Heart right ventricle (tissue), 16 donors: ENCODE data around the gene CC2D1A. TPM values are rescaled to one million over a fixed set of nuclear protein-coding genes. Genes with fewer than 3 reads are reported as not detected.

Source experiments
- ATAC-seq, 8 donors: fragments of 200-7000 bp; cut with Tn5 transposase; one replicate each; pipeline ENCODE4 v1.9.1; 2020; ENCODE audit warnings: mild to moderate bottlenecking in 8 of 8, moderate library complexity in 8 of 8, moderate number of reproducible peaks in 1 of 8
- DNase-seq, 2 donors: peaks; one replicate each; pipeline ENCODE4 v3.0.0-alpha.2; 2020
- H3K27ac ChIP-seq, 10 donors: fragments of 200-600 bp; sonication (generic) in 2 of 10; one replicate each; pipeline versions ENCODE4 v1.5.0 to v1.8.0; 2020 to 2022; ENCODE audit warnings: mild to moderate bottlenecking in 3 of 10
- H3K27me3 ChIP-seq, 7 donors: fragments of 200-600 bp; one replicate each; pipeline ENCODE4 v1.8.0; 2021 to 2022; ENCODE audit warnings: mild to moderate bottlenecking in 2 of 7
- H3K36me3 ChIP-seq, 9 donors: fragments of 200-600 bp; sonication (generic) in 1 of 9; one replicate each; pipeline versions ENCODE4 v1.5.0 to v1.8.0; 2020 to 2022; ENCODE audit warnings: mild to moderate bottlenecking in 2 of 9
- H3K4me1 ChIP-seq, 9 donors: fragments of 200-600 bp; sonication (generic) in 1 of 9; one replicate each; pipeline versions ENCODE4 v1.5.0 to v1.8.0; 2020 to 2022; ENCODE audit warnings: mild to moderate bottlenecking in 4 of 9
- H3K4me3 ChIP-seq, 10 donors: fragments of 200-600 bp; sonication (generic) in 2 of 10; one replicate each; pipeline versions ENCODE4 v1.5.0 to v1.8.0; 2020 to 2022; ENCODE audit warnings: mild to moderate bottlenecking in 7 of 10, moderate library complexity in 2 of 10
- H3K9me3 ChIP-seq, 11 donors: fragments of 200-600 bp in 10 of 11; sonication (generic) in 2 of 11; one replicate each; pipeline versions ENCODE4 v1.5.0 to v1.8.0; 2013 to 2022; ENCODE audit warnings: mild to moderate bottlenecking in 2 of 11, control low read depth in 1 of 11, moderate library complexity in 1 of 11
- WGBS, 2 donors: extraction: QIAGEN DNeasy Blood & Tissue Kit; methylation state at CpG; one replicate each; pipeline ENCODE4 v1.1.7; 2013; ENCODE audit warnings: inconsistent platforms in 1 of 2; 5-methylcytosine and 5-hydroxymethylcytosine counted together
- intact Hi-C, 10 donors: fragments of 100-400 bp; cut with DNase I; formaldehyde crosslinking; loops; one replicate each; pipeline versions ENCODE4 v1.11.1 to v1.14.2; 2022
- microRNA-seq, 2 donors: library from miRNA; unstranded; fragments of <30 nt; microRNA quantifications; one replicate each; pipeline ENCODE4 v1.2.0, GENCODE V29; 2021
- polyA plus RNA-seq, 2 donors: library from polyadenylated mRNA; stranded (reverse); fragments of 200-250 nt; gene quantifications; one replicate each; pipeline ENCODE4 v1.2.3, GENCODE V29; 2013
- total RNA-seq, 10 donors: library from RNA; stranded (reverse); fragmentation: NEBNext Ultra II Directional in 3 of 10; extraction: Animal tissue kit (Norgen Biotek cat#: 25700) in 3 of 10; gene quantifications; one replicate each; pipeline versions ENCODE4 v1.2.1 to v1.2.4, GENCODE V29; 2021 to 2023
- TF ChIP-seq, protein P1 (sequence below), 9 donors: fragments of 200-600 bp; sonication (generic) in 2 of 9; IDR thresholded peaks; one replicate each; pipeline versions ENCODE4 v1.5.0 to v1.8.0; 2021 to 2022; ENCODE audit warnings: antibody characterized with exemption in 9 of 9, mild to moderate bottlenecking in 5 of 9, moderate library complexity in 1 of 9
- donor health status: Arrhythmogenic right ventricular cardiomyopathy.
- donor health status: ischemic (EF 13 %, LVEDD 7.1; RV severe dilation, severe dysfunction).
- donor health status: healthy with polysubstance abuse.
- donor health status: DM: no; HTN: yes; CAD: no.
- donor health status: DM: no; HTN: no; CAD: no.
- donor health status: ischemic (EF 25% LVEDD 6.9; RV normal size, moderate dysfunction).
- donor health status: ischemic (EF 25% LVEDD 5.7; RV mildly dilated, moderate dysfunction).
- donor health status: healthy.
- donor health status: DM: yes; HTN: yes; CAD: no.
- donor health status: Ischemic cardiomyopathy.
- donor health status: ischemic (EF 35%, LVEDD 5.7; RV mildly dilated, moderate dysfunction).
- donor health status: nonischemic (EF 11% LVEDD 7.7; RV severe dilation, severe dysfunction).
- donor health status: DM: yes; HTN: yes; CAD: no.
- donor health status: PGD.
- donor health status: ischemic (EF 29% LVEDD 5.4; RV normal size, mild dysfunction).
- donor health status: nonischemic (EF 23%, LVEDD 6.1; RV moderate dilation, normal function).

The CC2D1A gene
- total and polyA plus RNA-seq, 12 donors, result 13.2 to 49.8 (median 19.0) TPM

DNA sequence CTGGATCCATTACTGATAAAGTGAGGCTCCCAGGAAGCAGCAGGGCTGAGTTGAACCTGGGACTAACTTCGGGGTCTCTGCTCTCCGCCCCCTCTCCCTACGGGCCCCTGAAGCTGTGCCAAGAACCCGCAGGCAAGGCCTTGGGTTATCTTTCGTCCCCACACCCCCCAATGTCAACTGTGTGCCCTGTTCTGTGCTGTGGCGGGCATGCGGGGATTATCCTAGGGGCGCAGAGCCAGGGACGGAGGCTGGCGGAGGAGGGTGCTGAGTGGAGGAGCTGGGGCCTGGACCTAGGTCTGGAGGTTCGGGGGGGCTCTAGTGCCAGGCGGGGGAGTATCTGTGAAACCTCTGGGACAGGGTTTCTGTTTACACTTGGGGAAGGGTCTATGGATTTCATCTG lies 73.7 kb downstream of the CC2D1A start:
- ATAC-seq (no peak), DNase-seq (no peak)
- peaks cover 6 to 48% (median 27%) of the 10 kb centered on the region in 9 donors for H3K4me1 ChIP-seq
- 76 to 78% methylated on average over 12 of the region's 12 CpGs for WGBS, 2 donors
- H3K4me3 ChIP-seq, result peak overlapping the region in 5 of 10 donors; percentile 56 to 67 (median 58)
- H3K36me3 ChIP-seq, result peaks cover 0 to 45% (median 0%) of the 10 kb centered on the region in 9 donors
- intact Hi-C loops, result no loop called here
- TF ChIP-seq, protein P1, sequence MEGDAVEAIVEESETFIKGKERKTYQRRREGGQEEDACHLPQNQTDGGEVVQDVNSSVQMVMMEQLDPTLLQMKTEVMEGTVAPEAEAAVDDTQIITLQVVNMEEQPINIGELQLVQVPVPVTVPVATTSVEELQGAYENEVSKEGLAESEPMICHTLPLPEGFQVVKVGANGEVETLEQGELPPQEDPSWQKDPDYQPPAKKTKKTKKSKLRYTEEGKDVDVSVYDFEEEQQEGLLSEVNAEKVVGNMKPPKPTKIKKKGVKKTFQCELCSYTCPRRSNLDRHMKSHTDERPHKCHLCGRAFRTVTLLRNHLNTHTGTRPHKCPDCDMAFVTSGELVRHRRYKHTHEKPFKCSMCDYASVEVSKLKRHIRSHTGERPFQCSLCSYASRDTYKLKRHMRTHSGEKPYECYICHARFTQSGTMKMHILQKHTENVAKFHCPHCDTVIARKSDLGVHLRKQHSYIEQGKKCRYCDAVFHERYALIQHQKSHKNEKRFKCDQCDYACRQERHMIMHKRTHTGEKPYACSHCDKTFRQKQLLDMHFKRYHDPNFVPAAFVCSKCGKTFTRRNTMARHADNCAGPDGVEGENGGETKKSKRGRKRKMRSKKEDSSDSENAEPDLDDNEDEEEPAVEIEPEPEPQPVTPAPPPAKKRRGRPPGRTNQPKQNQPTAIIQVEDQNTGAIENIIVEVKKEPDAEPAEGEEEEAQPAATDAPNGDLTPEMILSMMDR (IDR thresholded peaks at IDR 0.05), result no peak
- peak overlapping the region in 6 of 10 donors; percentile 77 to 89 (median 86) for H3K27ac ChIP-seq
- H3K9me3 ChIP-seq, result no peaks in the 10 kb centered on the region
- no peaks in the 10 kb centered on the region for H3K27me3 ChIP-seq

GRCh38 chr19:13980340-13980739 lies 74.3 kb downstream of the CC2D1A start:
- Histone ChIP-seq H3K27me3 (no peaks in the 10 kb centered on the region), H3K27ac (no peak overlapping the region), H3K9me3 (no peaks in the 10 kb centered on the region), H3K36me3 (peaks cover 0 to 39% (median 0%) of the 10 kb centered on the region in 9 donors), H3K4me1 (peaks cover 6 to 48% (median 31%) of the 10 kb centered on the region in 9 donors), H3K4me3 (no peak overlapping the region)
- TF ChIP-seq, protein P1 (IDR thresholded peaks at IDR 0.05), result no peak
- WGBS, 2 donors, result 92 to 95% methylated on average over 15 of the region's 15 CpGs
- DNase-seq, result no peak
- ATAC-seq, result no peak
- intact Hi-C loops, result no loop called here

Small RNA genes lying within 50 kb of the gene (microRNA-seq; reads per million reads assigned to microRNA genes)
- 520 to 568 reads per million in 2 donors for gene MIR181C
- 530 to 556 reads per million in 2 donors for gene MIR181D

Other genes with a start within 250 kb of the CC2D1A start
- 10 to 100 TPM in 9 of 10 donors, 1 to 10 TPM in 1; 9.9 to 18.7 (median 13.0) TPM for gene MRI1, start 141.7 kb upstream of the CC2D1A start, total RNA-seq
- gene MRI1, start 141.7 kb upstream of the CC2D1A start, polyA plus RNA-seq, result 10 to 100 TPM; 12.5 to 17.0 TPM
- gene C19orf53, start 131.7 kb upstream of the CC2D1A start, total RNA-seq, result 100 to 1,000 TPM in 2 of 10 donors, 10 to 100 TPM in 8; 80.5 to 101 (median 90.3) TPM
- gene C19orf53, start 131.7 kb upstream of the CC2D1A start, polyA plus RNA-seq, result 100 to 1,000 TPM; 231 to 389 TPM
- gene ZSWIM4, start 110.8 kb upstream of the CC2D1A start, total RNA-seq, result 1 to 10 TPM; 2.1 to 7.1 (median 3.0) TPM
- 1 to 10 TPM; 1.2 to 1.5 TPM for gene ZSWIM4, start 110.8 kb upstream of the CC2D1A start, polyA plus RNA-seq
- 1 to 10 TPM in 3 of 10 donors, under 1 TPM in 3, not detected in 4; 0.37 to 1.5 (median 0.98) TPM for gene NANOS3, start 29.1 kb upstream of the CC2D1A start, total RNA-seq
- gene NANOS3, start 29.1 kb upstream of the CC2D1A start, polyA plus RNA-seq, result 1 to 10 TPM in 1 of 2 donors, under 1 TPM in 1; 0.41 to 2.9 TPM
- gene BRME1, start 84 bp upstream of the CC2D1A start, total RNA-seq, result under 1 TPM in 8 of 10 donors, not detected in 2; 0.19 to 0.88 (median 0.63) TPM
- gene BRME1, start 84 bp upstream of the CC2D1A start, polyA plus RNA-seq, result 1 to 10 TPM in 1 of 2 donors, under 1 TPM in 1; 0.38 to 2.0 TPM
- gene PODNL1, start 32.2 kb downstream of the CC2D1A start, total RNA-seq, result 1 to 10 TPM in 7 of 10 donors, under 1 TPM in 3; 0.76 to 6.2 (median 1.8) TPM
- gene PODNL1, start 32.2 kb downstream of the CC2D1A start, polyA plus RNA-seq, result 1 to 10 TPM in 1 of 2 donors, under 1 TPM in 1; 0.90 to 2.3 TPM
- 10 to 100 TPM; 15.5 to 21.2 (median 17.8) TPM for gene DCAF15, start 46.3 kb downstream of the CC2D1A start, total RNA-seq
- gene DCAF15, start 46.3 kb downstream of the CC2D1A start, polyA plus RNA-seq, result 10 to 100 TPM; 26.8 to 50.0 TPM
- 10 to 100 TPM; 10.4 to 15.8 (median 12.0) TPM for gene RFX1, start 100.1 kb downstream of the CC2D1A start, total RNA-seq
- gene RFX1, start 100.1 kb downstream of the CC2D1A start, polyA plus RNA-seq, result 1 to 10 TPM; 2.7 to 5.9 TPM
- not detected for gene RLN3, start 121.9 kb downstream of the CC2D1A start, total RNA-seq
- gene RLN3, start 121.9 kb downstream of the CC2D1A start, polyA plus RNA-seq, result not detected
- gene IL27RA, start 125.6 kb downstream of the CC2D1A start, total RNA-seq, result 1 to 10 TPM; 2.4 to 7.6 (median 3.4) TPM
- 1 to 10 TPM; 4.6 to 5.9 TPM for gene IL27RA, start 125.6 kb downstream of the CC2D1A start, polyA plus RNA-seq
- gene PALM3, start 155.9 kb downstream of the CC2D1A start, total RNA-seq, result under 1 TPM in 5 of 10 donors, not detected in 5; 0.14 to 0.94 (median 0.38) TPM
- gene PALM3, start 155.9 kb downstream of the CC2D1A start, polyA plus RNA-seq, result under 1 TPM in 1 of 2 donors, not detected in 1; 0.14 TPM
- gene MISP3, start 166.6 kb downstream of the CC2D1A start, total RNA-seq, result 10 to 100 TPM in 1 of 10 donors, 1 to 10 TPM in 9; 3.1 to 10.3 (median 5.9) TPM
- 10 to 100 TPM in 1 of 2 donors, 1 to 10 TPM in 1; 5.7 to 12.4 TPM for gene MISP3, start 166.6 kb downstream of the CC2D1A start, polyA plus RNA-seq
- gene C19orf67, start 179.6 kb downstream of the CC2D1A start, total RNA-seq, result not detected
- gene C19orf67, start 179.6 kb downstream of the CC2D1A start, polyA plus RNA-seq, result not detected
- gene SAMD1, start 184.6 kb downstream of the CC2D1A start, total RNA-seq, result 10 to 100 TPM; 26.7 to 53.0 (median 33.7) TPM
- gene SAMD1, start 184.6 kb downstream of the CC2D1A start, polyA plus RNA-seq, result 10 to 100 TPM; 34.4 to 55.3 TPM
- 100 to 1,000 TPM; 473 to 691 (median 518) TPM for gene PRKACA, start 211.6 kb downstream of the CC2D1A start, total RNA-seq
- gene PRKACA, start 211.6 kb downstream of the CC2D1A start, polyA plus RNA-seq, result 100 to 1,000 TPM; 196 to 214 TPM
- 1 to 10 TPM in 3 of 10 donors, under 1 TPM in 7; 0.17 to 5.6 (median 0.63) TPM for gene ASF1B, start 230.4 kb downstream of the CC2D1A start, total RNA-seq
- gene ASF1B, start 230.4 kb downstream of the CC2D1A start, polyA plus RNA-seq, result under 1 TPM; 0.59 to 0.90 TPM